Keratinocyte (primary cell): ENCODE data around the gene GAB2.

Experiments
- CTCF ChIP-seq, 3 experiments: IDR thresholded peaks in 1 of 3; conservative IDR thresholded peaks in 1 of 3; optimal IDR thresholded peaks in 1 of 3; 2 replicates in 2 of 3; 3 replicates in 1 of 3; pipeline versions ENCODE3 to v1.5.1; 2011; ENCODE audit warnings: low read length in 3 of 3, mild to moderate bottlenecking in 3 of 3, moderate library complexity in 2 of 3, control low read depth in 1 of 3, inconsistent platforms in 1 of 3; ENCODE audit not compliant: insufficient read depth in 2 of 3; ENCODE audit errors: extremely low read depth in 1 of 3
- EZH2 ChIP-seq: IDR thresholded peaks from one replicate; pipeline ENCODE4 v1.6.1; 2012; ENCODE audit warnings: inconsistent platforms, mild to moderate bottlenecking, low read length, moderate library complexity

GRCh38 chr11:78385205-78385604, 32.4 kb downstream of the GAB2 start:
- TF ChIP-seq CTCF (optimal IDR thresholded peaks at IDR 0.05 in 1 of 3, IDR thresholded peaks at IDR 0.05 in 1 of 3, conservative IDR thresholded peaks at IDR 0.05 in 1 of 3; ENCODE audit: extremely low read depth in 1 of 3, insufficient read depth in 2 of 3, low read length in 3 of 3) (no peak), EZH2 (no peak)
